HG03135 (cell line): ENCODE results near the gene CAPN3.

ENCODE experiments used
- ATAC-seq: cut with Tn5 transposase; IDR thresholded peaks from one replicate; pipeline ENCODE4 v1.9.1; 2021; ENCODE audit warnings: mild to moderate bottlenecking, moderate library complexity; ENCODE audit not compliant: unreplicated experiment

The CAPN3 gene

DNA sequence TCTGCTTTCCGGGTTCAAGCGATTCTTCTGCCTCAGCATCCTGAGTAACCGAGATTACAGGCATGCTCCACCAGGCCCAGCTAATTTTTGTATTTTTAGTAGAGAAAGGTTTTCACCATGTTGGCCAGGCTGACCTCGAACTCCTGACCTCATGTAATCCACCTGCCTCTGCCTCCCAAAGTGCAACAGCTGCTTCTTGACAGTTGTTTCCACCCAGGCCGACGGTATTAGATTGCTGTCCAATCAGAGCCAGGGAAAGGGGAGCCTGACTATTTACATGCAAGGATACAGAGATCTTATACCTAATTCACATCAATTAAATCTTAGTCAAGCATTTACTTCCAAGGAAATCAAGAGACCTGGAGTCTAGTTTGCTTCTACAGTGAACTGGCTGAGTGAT is 4.0 kb upstream of the CAPN3 start:
- no peak for ATAC-seq

DNA sequence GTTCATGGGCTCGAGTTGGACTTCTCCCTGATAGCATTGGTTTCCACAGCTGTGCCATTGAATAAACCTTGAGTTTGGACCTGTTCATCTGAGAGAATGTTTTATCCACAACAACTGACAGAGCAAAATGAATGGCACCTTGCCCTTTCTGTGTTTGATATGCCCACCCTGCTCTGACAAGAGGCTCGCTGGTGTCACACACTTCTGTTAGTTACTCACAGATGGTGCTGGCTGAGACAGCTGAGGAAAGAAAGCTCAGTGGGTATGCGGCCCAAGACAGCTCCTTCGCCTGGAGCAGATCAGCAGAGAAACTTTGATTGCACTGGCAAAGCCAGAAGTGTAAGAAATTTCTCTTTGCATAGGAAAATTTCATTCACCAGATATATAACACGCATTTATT is 2.5 kb upstream of the CAPN3 start:
- no peak for ATAC-seq

DNA sequence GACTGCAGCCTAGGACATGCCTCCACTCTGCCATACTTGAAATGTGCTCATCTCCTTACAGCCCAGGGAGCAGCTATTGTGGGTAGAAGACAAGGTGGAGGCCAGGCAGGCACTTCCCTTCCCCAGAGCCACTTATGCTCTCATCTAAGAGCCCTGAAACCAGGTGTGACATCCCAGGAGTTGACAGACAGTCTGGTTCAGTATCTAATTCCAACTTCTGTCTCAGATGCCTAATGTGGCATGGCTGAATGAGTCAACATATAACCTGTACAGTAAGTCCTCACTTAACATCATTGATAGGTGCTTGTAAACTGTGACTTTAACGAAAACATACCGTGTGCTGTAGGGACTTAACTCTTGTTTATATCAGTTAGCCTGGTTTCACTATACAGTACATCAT is 1.2 kb upstream of the CAPN3 start:
- ATAC-seq: no peak

DNA sequence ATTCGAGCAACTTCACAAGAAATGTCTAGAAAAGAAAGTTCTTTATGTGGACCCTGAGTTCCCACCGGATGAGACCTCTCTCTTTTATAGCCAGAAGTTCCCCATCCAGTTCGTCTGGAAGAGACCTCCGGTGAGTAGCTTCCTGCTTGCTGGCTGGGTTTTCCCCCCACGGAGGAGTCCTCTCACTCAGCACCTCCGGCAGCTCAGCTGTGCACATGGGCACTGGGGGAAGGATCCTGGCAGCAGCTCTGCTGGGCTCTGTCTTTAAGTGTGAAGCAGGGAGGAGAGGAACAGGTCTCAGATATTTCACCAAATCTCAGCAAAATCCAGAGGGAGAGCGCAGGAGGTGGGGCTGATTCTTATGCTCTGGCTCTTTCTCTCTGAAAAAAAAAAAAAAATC is 684 bp downstream of the CAPN3 start:
- ATAC-seq: no peak

DNA sequence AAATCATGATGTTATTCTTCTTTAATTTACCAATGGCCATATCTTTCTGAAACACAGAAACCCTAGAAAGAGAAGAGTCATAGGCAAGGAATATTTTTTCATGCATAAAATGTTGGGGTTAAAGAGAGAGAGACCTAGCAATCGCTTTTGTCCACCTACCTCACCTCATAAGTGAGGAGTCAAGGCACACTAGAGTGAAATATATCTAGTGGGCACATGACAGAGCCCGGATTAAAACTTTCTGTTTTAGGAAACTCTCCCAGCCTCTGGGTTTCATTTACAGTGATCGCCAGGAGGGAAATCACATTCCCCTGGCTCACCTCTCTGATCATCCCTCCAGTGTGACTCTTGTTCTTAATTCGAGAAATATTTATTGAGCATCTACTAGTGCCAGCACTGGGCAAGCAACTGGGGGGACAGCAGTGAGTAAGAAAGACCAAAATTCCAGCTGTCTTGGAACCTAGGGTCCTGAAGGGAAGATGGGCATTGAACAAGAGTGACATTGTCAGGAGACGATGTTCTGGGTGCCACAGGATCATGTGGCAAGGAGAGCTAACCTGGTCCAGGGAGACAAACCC is 1.3 kb downstream of the CAPN3 start:
- ATAC-seq: no peak

DNA sequence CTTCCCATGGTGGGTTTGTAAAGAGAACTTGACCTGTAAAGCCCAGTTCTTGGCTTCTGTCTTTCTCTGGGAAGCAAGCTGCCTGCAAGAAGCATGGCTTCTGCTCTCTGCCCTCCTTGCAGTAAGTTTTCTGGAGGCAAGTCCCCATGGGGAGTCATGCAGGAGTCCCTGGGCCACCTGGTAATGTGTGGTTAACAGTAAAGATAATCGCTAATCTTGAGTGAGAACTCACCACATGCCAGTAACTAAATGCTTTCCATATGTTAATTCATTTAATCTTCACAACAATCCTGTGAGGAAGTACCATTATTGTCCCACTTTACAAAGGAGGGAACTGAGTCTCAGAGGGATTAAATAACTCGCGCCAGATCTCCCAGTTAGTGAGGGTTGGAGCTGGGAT is 4.2 kb downstream of the CAPN3 start:
- no peak for ATAC-seq

DNA sequence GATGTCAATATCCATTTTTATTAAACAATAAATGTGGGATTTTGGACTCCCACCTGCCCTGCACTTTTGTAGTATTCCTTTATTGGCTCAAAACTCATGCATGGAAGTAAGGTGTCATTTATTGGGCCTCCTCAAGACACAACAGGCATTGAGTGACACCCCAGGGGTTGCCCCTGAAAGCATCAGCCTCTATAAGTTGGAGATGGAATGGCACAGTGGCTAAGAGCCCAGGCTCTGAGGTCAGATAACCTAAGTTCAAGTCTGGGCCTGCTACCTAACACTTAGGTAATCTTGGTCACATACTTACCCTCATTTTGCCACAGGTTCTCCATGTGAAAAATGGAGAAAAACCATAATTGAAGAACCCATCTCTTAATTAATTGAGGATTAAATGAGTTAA is 4.6 kb downstream of the CAPN3 start:
- no peak for ATAC-seq

DNA sequence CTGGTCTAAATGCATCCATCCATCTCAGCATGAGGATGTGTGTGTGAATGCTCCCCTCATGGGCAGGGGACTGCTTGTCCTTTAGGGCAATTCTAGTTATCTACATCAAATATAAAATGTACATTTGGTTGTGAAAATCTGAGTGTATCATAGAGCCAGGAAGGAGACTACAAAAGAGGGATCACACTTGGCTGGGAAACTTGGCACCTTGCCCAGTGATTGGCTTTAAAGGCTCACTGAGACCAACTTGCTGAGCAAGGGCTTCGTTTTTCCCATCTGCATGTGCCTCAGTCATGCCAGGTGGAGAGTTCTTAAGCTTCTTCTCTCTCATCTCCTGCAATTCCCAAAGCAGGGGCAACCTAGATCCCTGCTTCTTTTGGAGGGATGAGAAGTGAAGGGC is 5.2 kb downstream of the CAPN3 start:
- no peak for ATAC-seq

DNA sequence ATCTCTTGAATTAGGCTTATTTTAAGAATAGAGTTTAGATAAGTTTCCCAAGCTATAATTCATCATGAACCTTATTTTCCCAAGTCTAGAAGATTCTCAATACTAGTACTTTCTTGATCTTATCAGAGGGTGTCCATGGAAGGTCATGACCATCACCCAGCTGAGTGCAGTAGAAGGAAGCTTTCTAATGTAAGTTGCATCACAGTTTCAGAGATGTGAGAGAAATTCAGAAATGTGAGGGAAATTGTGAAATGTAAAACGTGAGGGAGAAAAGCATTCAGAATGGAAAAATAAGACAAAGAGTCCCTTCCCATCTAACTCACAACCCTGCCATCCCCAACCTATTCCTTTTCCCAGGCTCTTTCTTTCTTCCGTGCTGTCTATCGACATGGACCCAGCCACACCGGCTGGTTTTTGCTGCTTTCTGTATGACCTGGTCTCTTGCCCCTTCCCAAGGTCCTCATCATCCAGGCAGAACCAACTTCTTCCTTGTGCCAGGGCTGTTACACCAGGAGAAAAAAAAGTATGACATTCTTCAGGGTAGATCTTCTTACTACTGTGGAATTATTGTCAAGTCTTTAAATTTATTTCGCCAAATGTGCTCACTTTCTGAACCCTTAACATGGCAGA is 6.7 kb downstream of the CAPN3 start:
- ATAC-seq: no peak

DNA sequence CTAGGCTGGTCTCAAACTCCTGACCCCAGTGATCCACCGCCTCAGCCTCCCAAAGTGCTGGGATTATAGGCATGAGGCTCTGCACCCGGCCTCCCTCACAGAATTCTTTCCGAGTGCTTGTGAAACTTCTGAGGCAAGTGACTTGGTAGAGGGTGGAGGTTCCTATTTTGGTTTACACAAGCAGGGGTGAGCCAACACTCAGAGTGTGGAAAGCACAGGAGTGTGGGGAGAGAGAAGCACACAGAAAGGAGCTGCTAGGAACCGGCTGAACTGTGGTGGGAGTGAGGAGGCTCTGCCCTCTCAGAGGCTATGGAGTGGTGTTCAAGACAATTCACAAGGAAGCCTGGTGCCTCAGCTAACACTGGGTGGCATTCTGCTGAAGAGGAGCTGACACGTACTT is 7.7 kb downstream of the CAPN3 start:
- no peak for ATAC-seq

DNA sequence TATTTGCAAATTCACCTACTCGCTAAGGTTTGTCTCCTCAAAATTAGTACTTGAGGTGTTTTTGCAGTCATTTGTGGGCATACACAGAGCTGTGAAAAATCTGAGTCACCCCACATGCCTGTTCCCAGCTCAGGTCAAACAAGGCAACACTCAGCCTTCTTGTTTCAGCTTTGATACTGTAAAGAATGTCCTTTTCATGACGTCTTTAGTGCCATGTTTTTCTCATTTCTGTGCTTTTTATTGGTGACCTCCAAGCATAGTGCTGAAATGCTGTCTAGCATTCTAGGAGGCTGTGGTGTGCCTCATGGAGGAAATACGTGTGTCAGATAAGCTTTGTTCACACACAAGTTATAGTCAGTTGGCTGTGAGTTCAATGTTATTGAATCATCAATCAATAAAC is 8.8 kb downstream of the CAPN3 start:
- no peak for ATAC-seq

DNA sequence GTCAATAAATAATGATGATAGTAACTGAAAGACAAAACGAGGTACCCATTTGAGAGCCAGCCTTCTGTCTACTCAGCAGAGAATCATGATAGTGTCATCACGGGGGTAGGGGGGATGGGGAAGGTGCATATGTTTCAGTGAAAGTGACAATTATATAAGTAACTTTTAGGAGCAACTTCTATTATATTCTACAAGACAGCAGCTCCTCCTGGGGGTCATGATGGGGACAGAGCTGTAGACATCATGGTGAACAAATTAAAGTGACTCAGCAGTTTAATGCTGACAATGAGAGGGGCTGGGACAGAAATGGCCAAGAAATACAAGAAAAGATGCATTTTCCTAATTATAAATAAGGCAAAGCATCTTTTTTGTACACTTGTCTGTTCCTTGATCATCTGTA is 11.8 kb downstream of the CAPN3 start:
- ATAC-seq: no peak

DNA sequence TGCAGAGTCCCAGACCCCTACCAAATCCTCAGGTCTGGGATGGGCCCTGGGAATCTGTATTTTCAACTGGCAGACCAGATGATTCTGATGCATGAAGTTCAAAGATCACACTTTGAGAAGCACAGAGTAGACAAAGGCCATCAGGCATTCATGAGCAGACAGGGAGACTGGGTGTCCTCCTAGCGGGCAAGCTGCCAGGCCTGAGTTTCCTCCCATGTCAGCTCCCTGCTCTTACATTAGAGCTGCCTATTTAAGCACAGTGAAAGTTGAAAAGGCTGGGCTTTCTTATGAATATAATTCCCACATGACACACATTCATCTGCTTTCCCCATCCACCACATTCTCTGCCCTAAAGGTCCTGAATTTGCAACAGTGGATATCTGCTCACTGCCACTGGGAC is 14.0 kb downstream of the CAPN3 start:
- ATAC-seq: no peak

DNA sequence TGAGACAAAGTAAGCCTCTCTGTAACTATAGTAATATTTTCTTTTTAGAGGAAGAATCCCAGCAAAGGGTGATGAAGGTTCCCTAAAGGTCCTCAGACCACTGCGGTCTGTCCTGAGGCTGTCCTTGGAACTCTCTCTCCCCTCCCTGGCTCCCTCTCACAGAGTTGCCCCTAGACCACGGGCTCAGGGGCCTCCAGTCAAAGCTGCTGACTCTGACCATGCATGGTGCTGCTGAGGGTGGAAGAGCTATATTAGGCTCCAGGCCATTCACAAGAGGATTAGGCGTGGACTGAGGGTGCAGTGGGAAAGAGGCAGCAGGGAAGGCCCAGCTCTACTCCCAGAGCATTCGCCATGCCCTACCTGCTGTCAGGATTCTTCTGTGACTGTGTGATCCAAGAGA is 14.6 kb downstream of the CAPN3 start:
- no peak for ATAC-seq

DNA sequence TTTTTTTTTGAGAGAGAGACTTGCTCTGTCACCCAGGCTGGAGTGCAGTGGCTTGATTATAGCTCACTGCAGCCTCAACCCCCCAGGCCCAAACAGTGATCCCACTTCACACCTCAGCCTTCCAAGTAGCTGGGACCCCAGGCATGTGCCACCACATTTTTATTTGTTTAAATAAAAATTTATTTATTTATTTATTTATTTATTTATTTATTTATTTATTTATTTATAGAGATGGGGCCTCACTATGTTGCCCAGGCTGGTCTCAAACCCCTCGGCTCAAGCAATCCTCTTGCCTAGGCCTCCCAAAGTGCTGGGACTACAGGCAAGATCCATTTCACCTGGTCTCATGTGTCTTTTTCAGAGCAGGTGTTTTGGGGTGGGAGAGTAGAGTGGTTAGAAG is 15.5 kb downstream of the CAPN3 start:
- ATAC-seq: no peak

DNA sequence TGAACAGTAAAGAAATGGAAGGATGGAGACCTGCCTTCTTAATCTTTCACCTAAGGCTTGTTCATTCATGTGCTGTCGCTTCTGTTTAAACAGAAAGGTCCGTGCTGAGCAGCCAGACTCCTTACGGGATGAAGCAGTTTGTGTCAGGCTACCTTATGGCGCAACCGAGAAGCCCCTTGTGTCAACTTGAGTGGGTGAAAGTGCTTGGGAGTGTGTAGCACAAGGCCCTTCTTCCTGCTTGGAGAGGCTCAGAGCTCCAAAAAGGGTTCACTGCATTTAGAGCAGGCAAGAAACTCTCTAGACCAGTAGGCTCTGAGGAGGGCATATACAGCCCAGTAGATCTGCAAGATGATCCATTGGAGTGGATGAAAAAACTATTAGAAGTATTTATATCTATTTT is 16.0 kb downstream of the CAPN3 start:
- no peak for ATAC-seq

DNA sequence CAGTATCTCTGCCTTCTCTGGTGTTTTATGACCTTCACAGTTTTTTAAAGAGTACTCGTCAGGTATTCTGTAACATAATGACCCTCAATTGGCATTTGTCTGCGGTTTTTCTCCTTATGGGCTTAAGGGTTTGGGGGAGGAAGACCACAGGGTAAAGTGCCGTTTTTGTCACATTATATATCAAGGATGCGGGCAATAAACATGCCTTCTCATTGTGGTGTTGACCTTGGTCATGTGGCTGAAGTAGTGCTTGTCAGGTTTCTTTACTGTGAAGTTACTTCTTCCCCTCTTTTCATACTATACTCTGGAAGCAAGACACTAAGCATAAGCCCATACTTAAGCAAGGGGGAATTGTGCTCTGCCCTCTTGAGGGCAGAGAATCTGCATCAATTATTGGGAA is 16.6 kb downstream of the CAPN3 start:
- ATAC-seq: no peak

DNA sequence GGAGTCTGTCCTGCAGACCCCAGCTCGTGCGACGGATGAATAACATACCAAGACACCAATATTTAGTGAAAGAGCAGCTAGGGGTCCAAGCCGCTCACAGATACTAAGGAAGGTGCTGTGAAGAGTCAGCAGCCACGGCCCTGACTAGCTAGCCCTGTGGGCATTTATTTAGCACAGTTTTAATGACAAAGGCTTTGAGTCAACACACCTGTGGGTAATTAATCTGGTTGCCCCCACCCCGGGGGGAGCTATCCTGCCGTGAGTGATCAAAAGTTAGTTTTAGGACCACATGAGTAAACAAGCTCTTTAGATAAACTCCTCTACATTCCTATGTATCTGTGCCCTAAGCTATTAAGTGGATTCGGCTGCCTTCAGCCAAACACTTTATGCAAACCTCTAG is 18.7 kb downstream of the CAPN3 start:
- ATAC-seq: no peak

DNA sequence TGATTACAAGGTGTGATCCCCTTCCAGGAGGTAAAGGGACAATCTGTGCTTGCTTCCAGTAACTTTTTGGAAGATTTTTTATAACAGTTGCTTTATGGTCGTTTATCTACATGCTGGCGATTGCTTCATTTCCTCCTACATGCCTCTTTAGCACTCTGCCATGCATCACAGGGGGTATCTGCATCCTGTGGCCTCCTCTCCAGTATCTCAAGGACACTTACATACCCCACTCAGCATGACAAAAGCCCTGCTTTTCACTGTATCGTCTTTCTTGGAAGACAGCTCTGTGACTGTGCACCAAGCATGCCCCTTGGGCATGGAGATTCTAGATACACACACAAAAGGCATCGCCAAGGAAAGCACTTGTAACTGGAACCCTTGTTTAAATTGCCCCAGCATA is 25.3 kb downstream of the CAPN3 start:
- no peak for ATAC-seq

DNA sequence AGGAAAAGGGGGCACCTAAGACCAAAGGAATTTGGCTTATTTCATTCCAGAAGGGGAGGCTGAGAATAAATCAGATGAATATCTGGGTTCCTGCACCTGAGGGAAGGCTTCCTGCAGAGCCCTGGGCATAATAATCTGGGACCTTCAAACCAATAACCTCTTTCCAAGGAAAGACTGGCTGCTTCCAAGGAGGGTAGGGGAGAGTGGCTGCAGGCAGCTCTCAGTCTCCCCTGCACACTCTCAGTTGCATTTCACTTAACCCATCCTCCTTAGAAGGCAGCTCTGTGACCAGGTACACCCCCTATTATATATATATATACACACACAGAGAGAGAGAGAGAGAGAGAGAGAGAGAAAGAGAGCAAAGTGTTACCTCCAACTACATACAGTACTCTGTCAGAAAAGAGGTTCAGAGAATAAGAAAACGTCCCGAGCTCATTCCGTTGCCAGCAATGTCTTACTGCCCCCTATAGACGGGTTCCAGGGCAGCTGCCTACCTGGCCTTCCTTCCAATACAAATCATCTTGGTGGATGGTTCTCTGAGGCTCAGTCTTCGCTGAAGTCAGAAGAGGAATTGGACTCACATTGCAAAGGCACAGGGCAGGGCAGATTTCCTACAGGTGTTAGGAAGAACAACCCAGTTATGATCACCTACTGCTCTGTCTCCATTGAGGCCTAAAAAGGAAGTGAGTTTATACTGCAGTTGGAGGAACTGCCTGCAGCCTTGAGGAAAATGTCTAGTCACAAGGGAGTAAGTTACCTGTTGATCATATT is 26.1 kb downstream of the CAPN3 start:
- ATAC-seq: no peak

DNA sequence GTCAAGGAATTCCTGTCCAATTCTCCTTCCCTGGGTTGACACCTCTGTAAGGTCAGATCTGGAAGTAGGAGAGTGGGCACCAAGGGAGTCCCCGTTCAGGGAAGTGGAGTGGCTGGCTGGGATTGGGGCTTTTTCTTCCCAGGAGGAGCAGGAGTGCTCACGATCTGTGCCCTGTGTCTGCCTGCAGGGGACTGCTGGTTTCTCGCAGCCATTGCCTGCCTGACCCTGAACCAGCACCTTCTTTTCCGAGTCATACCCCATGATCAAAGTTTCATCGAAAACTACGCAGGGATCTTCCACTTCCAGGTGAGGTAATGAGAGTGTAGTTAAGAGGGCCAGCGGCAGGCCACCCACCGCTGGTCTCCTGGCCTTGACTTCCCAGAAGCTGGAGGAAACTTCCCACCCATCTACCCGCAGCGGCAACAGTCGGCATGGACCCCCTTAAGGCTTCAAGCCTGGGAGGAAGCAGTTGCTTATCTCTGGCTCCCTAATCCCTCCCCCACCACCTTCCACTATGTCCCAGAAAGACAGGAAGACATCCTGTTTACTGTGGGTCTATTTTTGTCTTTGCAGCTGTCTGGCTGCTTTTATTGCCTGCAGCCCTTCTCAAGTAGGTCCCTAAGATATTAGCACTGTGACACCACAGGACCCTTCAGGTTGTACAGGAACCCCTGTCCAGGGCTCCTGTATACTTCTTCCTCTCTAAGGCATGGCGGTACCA is 26.8 kb downstream of the CAPN3 start:
- ATAC-seq: no peak

DNA sequence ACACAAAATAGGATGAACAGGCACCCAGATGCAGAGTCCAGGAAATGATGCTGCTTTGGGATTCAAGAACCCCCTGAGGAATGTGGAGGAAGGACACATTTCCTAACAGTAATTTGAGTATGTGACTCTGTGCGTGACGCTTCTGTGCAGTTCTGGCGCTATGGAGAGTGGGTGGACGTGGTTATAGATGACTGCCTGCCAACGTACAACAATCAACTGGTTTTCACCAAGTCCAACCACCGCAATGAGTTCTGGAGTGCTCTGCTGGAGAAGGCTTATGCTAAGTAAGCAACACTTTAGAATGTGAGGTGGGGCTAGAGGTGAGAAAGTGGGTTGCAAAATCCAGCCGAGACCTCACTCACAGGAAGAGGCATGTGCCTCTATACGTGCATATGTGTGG is 28.3 kb downstream of the CAPN3 start:
- no peak for ATAC-seq
